ENCODE results near the gene RAB8B.

GRCh38 chr15:63277893-63278456 is 88.6 kb downstream of the RAB8B start:
- TF ChIP-seq POLR2A (IDR thresholded peaks at IDR 0.05) (no peak), POLR2AphosphoS5 (IDR thresholded peaks at IDR 0.05) (no peak), CTCF (IDR thresholded peaks at IDR 0.05) (no peak)

Data from suprapubic skin (tissue), 4 donors.